ENCODE data around the gene MAD1L1.

The MAD1L1 gene

DNA sequence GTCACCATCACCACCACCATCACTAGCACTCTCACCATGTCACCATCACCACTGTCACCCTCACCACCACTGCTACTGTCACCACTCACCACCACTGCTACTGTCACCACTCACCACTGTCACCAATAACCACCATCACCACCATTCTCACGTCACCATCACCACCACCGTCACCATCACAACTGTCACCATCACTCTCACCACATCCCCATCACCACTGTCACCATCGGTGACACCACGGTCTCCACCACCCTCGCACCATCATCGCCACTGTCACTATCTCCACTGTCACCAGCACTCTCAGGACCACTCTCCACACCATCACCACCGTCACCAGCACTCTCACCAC lies 130.4 kb downstream of the MAD1L1 start:
- DNase-seq (ENCODE audit: low read depth) = no peak

DNA sequence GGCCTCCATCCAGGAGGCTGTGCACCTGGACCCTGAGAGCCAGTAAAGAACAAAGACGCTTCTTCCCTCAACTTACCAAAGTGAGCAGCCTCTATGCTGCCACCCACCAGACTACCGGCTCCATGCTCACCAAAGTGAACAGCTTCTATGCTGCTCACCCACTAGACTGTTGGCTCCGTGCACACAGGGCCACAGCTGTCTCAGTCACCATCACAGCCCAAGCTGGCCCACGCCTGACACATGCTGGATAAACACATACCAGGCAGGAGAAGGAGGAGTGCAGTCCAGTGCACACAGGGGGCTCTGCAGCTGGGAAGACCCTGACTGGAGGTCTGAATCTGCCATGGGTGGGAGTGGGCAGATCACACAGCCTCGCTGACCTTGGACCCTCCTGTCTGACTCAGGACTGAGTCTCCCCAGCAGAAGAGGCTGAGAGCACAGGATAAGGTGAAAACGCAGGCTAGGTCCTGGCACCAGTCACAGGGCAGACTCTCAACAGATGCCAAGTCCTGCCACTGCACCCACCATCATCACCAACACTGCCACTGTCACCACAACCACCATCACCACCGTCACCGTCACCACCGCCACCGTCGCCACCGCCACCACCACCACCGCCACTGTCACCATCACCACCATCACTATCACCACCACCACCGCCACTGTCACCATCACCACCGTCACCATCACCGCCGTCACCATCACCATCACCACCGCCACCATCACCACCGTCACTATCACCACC lies 130.9 kb downstream of the MAD1L1 start:
- DNase-seq (ENCODE audit: low read depth) = no peak

DNA sequence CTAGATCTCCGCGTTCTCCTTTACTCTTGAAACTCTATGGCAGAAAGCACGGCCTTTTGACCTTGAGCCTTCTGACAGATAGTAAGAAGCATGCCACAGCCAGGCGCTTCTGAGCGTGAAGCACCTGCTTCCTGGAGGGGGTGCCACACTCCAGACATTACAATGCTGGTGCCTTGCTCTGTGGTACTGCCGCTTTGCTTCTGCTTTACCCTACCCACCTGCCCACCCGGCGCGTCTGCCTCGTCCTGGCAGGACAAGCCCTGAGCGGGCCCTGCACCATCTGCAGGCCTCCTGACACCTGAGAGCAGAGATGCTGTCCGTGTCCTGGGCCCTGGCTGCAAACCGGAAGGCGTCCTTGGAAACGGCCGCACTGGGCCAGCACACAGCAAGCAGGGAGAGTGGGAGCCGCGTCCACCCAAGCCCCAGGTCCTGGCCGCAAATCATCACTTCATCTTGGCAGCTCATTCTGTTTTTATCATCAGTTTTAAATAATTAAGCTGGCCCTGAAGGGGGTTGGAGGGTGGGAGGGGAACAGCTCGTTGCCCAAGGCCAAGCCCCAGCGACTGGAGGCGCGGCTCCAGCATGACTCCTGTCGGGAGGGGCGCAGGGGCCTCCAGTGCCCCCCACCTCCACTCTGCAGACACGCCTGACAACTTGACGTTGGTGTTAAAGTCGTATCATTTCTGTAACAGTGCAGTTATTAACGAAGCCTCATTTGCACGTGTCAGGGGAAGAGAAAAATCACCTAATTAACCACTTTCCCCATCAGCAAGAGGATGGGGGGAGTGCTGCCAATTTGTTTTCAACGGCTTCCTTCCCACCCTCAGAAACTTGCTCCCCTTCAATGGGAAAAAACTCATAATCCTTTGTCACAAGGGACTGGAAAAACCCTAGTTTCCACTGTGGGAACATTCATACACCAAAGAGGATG lies 132.2 kb downstream of the MAD1L1 start:
- no peak for DNase-seq (ENCODE audit: low read depth)

DNA sequence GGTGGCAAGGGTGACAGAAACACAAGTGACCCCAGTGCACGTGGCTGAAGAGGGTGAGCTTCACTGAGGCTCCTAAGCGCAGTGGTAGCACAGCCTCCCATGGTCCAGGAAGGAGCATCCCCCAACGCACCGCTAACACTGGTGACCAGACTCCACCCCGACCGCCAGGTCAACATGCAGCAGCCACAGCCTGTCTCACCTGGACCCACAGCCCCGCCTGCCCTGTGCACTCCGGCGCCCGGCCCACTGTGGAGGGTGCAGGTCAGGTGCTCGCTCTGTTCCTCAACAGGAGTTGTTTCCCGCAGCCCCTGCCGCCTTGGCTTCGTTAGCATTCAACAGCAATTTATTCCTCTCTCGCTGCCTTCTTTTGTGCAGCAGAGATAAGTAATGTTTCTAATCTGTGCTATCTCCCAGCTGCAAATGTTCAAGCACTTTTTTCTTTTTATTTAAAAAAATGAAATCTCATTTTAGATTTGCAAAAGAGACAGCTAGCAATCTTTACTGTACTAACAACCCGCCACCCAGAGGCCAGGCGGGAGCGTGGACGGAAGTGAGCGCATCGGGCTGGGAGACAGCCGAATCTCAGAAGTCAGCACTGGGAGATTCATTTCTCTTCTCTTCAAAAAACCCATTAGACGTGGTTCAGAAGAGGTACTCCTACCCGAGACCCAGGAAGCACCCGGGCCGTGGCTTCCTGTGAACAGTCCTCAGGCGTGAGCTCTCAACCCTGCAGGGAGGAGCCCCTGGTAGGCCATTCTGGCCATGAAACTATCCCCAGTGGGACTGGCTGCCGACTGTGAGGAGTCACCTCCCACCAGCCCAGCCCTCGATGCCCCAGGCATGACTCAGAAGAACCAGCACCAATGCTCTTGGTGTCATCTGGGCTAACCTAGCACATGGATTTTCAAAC lies 133.4 kb downstream of the MAD1L1 start:
- DNase-seq (ENCODE audit: low read depth) = no peak

DNA sequence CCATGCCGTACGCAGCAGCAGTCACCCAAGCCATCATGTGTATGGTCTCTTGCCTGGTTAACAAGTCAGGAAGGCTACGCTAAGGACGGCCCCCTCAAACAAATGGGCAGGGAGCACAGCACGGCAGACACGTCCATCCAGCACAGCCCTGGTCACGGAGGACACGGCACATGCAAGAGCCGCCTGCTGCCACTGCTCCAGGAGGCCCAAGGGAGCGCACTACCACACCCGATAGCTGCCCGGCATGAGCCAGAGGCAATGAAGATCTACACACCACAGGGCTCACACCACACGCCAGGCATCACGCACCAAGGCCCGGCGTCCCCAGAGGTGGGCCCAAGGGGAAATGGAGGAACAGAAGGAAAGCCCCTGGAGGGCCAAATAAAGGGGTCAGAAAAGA lies 134.2 kb downstream of the MAD1L1 start:
- DNase-seq (ENCODE audit: low read depth) = no peak

DNA sequence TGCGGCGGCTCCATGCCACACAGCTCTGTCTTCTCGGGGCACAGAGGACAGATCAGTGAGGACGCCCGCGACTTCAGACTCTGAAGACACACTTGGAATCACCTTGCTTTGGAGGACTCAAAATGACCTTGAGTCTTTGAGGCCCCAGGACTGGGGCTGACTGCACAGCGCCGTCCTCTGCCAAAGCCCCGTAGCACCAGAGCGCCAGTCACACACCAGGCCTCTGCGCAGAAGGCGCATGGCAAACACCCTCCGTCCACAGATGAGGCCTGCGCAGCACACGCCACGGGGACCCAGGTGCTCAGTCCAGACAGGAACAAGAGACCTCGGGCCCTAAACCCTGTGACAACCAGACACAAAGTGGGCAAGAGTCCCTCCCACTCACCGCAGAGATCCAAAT lies 134.7 kb downstream of the MAD1L1 start:
- no peak for DNase-seq (ENCODE audit: low read depth)

DNA sequence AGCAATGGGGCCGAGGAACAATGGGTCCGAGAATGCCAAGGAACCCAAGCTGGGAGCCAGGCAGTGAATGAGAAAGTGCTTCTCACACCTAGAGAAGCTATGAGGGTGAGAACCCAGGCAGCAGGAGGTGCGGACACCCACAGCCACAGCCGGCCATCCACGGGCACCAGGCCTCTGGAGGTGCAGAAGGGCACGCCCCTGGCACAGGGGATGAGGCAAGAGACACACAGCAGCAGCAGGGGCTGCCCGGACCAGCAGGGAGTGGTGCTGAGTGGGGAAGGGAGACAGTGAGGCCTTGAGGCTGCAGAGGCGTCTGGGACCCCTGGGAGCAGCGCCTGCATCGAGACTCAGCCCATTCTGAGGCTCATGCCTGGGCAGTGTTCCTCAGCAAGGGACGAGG lies 135.3 kb downstream of the MAD1L1 start:
- DNase-seq (ENCODE audit: low read depth) = no peak

DNA sequence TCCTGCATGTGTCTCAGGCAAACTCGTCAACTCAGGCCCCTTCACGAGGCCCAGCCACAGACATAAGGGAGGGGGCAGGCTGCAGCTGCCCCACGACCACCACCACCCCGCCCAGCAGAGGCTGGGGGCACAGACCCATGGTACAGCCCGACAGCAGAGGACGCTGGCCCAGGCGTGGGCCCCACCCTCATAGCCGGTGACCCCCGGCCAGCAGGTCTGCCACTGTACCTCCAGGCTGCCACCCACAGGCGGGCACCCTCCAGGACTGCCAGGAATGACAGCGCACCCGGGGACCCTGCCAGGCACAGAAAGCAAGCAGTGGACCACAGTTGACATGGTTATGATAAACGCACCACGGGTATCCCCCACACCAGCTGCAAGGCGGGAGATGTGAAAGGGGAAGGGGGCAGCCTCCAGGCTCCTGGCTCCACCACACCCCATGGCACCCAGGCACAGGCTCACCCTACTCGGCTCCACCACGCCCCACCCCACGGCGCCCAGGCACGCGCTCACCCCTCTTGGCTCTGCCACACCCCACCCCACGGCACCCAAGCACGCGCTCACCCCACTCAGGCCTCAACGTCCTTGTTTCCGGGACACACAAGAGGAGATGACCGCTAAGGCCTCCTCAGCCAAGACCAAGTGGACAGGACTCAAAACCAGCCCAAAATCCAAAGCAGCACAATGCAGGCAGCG lies 135.9 kb downstream of the MAD1L1 start:
- DNase-seq (ENCODE audit: low read depth) = no peak

DNA sequence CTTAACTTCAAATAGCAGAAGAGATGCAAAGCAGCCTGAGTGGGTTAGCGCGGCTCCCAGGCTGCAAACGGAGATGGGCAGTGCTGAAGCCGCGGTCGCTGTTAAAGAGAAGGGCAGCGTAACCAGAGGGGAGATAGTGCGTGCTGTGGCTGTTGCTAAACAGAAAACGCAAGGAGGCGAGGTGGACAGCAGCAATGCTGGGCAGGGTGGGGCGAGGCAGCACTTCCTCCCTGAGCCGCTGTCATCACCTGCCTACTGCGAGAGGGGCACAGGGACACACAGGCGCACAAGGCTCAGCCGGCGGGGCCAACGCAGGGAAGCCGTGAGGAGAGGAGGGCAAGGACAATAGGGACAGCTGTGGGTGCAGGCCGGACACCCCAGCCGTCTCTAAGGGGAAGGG lies 137.3 kb downstream of the MAD1L1 start:
- DNase-seq (ENCODE audit: low read depth) = no peak

DNA sequence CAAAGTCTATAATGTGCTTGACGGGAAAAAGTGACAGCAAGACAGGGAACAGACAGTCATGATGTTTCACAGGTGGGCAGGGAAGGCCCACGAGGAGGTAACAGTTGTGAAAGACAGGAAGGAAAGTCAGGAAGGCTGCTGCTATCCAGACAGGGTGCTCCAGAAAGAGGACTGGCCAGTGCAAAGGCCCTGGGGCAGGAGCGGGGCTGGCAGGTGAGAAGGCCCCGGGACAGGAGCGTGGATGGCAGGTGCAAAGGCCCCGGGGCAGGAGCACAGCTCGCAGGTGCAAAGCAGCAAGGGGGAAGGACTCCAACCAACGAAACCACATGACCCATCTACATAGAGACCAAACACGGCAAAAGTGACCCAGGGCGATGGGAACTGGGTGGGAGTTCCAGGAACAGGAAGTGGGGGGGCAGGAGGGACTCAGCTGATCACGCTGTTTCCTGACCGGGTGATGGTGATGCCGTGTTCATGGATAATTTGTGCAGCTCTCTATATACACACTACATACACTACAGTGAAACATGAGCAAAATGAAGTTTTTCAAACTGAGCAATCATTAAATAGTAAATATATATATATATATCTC lies 138.2 kb downstream of the MAD1L1 start:
- no peak for DNase-seq (ENCODE audit: low read depth)

DNA sequence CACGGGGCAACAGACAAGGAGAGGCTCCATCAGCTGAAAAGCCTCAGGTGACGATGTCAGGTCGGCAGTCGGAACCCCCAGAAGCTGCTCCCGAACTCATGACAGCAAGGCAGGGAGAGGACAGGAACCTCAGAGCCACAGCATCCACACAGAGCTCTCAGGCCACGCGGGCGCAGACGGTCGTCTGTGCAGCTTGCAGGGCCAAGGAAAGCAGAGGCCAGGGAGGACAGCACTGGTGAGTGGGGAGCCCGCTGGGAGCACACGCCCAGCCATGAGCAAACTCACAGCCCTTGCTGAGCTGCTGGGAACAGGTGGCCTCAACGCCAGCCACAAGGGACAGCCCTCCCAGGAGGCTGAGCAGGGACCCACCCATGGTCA lies 138.9 kb downstream of the MAD1L1 start:
- DNase-seq (ENCODE audit: low read depth) = no peak

DNA sequence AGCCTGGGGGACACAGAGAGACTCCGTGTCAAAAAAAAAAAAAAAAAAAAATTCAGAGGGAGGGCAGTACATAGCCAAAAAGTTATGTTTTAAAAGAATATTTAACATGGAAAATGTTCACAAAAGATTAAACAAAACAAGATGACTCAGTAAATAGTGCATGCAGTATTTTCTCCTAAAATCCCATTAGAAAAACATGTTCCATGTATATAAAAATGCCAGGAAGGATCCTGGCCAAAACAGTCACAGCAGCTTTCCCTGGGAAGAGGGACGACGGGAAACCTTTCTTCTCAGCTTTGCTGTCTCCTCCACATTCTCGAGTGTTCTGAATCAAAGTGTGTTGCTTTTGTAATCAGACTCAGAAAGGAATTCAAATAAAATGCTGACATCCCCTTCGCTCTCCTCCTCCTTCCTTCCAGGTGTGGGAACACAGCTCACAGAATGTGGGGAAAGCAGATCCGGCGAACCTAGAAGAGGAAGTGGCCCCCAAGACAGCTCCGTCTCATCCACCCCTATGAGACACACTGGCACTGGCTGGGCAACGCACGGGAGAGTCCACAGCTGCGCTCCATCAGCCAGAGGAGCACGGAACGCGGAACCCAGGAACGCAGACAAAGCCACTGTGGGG lies 139.4 kb downstream of the MAD1L1 start:
- peak; percentile 21 for DNase-seq (ENCODE audit: low read depth)

DNA sequence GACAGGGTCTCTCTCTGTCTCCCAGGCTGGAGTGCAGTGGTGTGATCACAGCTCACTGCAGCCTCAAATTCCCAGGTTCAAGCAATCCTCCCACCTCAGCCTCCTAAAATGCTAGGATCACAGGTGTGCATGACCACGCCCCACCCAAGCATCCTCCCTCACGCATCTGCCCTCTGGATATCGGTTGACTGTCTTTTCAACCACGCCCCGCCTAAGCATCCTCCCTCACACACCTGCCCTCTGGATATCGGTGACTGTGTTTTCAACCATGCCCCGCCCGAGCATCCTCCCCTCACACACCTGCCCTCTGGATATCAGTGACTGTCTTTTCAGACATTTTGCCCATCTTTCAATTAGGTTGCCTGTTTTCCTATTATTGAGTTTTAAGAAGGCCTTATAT lies 140.5 kb downstream of the MAD1L1 start:
- DNase-seq (ENCODE audit: low read depth) = no peak

DNA sequence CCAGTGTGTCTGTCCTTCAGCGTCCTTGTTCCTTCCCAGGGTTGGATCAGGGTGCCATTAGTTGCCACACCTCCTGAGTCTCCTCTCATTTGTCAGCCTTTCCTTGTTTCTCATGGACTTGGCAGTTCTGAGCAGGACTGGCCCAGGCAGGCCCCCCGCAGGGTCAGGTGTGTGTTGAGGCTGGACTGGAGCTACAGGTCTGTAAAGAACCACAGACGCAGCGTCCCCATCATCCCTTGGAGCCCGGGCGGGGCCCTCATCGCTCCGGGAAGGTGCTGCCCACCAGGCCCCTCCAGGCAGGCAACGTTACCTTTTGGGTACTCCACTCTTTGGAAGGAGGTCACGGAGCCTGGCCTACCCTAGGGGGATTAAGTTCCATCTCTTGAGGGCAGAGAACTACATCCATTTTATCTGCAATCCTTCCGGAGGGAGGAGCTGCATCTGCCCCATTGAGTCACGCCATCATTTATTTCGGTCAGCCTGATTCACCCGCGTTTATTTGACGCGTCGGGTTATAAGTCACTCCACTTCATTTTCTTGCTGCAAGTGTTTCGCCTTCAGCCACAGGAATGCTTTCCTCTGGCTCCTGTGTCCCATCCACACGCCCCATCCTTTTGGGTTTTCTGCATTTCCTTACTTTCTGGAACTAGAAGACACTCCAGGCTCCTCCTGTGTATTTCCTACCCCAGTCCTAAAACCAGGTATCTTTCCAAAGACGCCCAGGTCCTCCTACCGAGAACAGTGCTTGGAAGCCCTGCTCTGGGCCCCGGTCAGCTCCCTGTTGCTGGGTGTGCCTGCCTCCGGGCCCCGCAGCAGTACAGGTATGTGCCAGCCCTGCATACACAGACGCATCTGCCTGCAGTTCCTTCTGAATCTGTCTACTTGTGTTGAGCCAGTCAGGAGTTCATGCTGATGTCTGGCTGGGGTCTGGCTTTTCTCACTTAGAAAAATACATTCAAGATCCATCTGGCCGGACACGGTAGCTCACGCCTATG lies 141.9 kb downstream of the MAD1L1 start:
- DNase-seq (ENCODE audit: low read depth) = no peak

DNA sequence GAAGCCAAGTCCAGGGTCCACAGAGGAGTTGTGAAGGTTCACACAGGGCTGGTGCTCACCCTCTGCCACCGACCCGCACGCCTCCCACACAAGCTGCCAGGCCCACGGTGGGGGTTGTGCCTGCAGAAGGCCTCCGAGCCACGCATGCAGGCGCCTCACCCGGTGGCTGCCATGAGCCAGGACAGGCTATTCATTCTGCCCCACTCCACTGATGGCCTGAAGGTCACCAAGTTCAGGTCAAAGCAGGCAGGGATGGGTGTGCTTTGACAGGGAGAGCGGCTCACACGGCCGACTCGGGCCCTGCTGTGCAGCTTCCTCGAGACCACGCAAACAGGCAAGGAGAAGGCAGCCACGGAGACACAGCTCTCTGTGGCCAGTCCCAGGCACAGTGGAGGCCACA lies 143.9 kb downstream of the MAD1L1 start:
- no peak for DNase-seq (ENCODE audit: low read depth)

DNA sequence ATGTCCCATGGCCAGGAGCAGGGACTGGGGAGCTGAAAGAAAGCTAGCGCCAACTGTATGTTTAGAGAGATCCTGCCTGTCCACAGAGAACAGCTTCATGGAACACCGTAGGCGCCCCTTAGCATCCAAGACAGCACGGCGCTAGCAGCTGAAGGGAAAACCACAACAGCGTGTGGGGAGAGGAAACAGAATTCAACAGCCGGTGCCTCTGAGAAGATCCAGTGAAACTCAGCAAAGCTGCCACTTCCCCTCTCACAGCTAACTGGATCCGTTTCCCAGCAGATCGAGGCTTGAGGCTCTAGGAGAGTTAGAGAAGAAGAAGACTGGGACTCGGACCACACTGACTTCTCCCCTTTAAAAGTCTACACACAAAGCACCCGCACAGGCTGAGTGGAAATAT lies 145.0 kb downstream of the MAD1L1 start:
- no peak for DNase-seq (ENCODE audit: low read depth)

DNA sequence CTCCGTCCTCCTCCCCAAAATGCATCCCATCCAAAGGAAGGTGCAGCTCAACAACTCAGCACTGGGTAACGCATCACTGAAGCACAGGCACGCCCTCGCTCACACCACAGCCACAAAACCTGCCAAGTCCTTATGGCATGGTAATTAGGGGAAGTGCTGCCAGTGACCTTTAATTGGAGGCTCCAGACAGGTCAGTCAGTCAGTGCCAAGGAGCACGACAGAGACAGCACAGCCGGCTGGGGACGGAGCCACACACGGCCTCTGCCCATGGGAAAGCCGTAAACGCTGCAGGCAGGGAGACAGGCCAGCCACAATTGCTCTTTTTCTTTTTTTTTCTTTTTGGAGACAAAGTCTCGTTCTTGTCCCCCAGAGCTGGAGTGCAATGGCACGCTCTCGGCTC lies 146.5 kb downstream of the MAD1L1 start:
- DNase-seq (ENCODE audit: low read depth) = no peak

DNA sequence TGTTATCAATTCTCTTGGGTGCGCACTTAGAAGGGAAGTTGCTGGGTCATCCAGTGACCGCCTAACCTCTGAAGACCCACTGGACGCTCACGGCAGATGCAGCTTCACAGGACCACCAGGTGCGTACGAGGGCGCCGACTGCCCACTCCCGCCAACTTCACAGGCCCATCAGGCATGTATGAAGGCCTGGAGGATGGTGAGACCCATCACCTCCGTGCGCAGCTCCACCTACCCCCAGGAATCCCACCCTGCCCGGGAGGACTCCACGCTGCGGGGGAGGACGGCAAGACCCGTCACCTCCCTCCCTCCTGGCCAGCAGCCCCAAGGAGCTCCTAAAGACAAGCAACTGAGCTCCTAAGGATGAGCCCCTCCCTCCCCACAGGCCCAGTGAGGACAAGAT lies 146.9 kb downstream of the MAD1L1 start:
- DNase-seq (ENCODE audit: low read depth) = no peak

DNA sequence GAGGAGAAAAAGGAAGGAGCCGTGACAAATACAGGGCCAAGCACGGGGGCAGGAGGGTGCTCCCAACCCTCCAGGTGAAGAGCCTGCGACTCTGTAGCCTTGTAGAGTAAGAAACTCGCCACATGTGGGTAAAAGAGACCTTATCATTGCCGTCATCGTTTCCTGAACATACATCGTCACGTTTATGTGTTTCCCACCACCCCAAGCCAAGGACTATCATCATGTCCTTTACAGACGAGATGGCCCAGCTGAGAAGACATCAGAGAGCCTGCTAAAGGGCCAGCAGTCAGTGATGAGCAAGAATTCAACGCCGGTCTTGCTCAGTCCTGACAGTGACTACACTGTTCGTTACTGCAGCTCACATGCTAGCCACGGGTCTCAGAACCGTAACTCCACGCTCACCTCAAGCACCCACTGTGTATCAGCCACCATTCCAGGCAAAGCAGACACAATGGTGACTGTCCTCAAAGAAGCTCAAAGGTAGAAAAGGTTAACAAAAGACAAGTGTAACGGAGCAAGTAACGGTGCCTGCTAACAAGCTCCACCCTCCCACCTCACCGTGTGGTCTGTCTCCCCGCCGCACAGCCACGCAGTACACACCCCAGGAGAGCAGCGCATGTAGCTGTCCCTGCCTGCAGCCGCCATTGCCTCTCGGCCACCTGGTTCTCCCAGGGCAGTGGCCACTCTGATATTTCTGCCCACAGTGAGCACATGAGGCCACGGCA lies 147.8 kb downstream of the MAD1L1 start:
- no peak for DNase-seq (ENCODE audit: low read depth)

All from fibroblast of gingiva (primary cell).